HG03378 (cell line): ENCODE data around the gene DNAJB14.
A peak's percentile ranks its signal among the peaks of the same experiment; 100 is the strongest.

Source experiments
- ATAC-seq: cut with Tn5 transposase; IDR thresholded peaks from one replicate; pipeline ENCODE4 v1.9.1; 2021; ENCODE audit warnings: mild to moderate bottlenecking, moderate library complexity; ENCODE audit not compliant: unreplicated experiment

Gene DNAJB14

GRCh38 chr4:99945718-99946355 is 581 bp downstream of the DNAJB14 start:
- peak; percentile 0 for ATAC-seq

DNA sequence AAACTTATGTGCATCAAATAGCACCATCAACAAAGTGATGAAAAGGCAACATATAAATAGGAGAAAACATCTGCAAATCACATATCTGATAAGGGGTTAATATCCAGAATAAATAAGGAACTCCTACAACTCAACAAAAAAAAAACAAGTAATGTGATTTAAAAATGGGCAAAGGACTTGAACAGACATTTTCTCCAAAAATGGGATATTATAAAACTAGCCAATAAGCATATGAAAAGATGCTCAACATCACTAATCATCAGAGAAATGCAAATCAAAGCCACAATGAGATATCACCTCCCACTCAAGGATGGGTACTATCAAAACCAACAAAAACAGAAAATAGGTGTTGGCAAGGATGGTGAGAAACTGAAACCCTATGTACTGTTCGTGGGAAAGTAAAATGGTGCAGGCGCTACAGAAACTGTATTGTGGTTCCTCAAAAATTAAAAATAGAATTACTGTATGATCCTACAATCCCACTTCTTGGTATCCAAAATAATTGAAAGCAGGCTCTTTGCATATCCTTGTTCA is 2.4 kb downstream of the DNAJB14 start:
- no peak for ATAC-seq

DNA sequence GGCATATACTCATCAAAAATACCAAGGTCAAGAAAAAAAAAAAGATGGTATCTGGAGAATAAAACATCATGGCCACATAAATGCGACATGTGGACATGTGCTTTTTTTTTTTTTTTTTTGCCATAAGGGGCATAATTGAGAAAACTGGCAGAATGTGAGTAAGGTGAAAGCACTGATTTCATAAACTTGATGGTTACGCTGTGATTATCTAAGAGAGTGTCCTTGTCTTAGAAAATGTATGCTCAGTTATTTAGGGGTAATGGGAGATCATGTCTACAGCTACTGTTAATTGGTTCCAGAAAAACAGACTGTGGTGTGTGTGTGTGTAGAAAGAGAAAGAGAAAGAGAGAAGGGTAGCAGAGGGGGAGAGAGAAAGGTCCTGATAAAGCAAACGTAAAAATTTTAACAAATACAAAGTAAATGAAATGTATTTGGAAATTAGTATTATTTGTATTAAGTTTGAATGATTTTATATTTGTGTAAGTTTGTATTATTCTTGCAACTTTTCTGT is 8.1 kb downstream of the DNAJB14 start:
- ATAC-seq: no peak

DNA sequence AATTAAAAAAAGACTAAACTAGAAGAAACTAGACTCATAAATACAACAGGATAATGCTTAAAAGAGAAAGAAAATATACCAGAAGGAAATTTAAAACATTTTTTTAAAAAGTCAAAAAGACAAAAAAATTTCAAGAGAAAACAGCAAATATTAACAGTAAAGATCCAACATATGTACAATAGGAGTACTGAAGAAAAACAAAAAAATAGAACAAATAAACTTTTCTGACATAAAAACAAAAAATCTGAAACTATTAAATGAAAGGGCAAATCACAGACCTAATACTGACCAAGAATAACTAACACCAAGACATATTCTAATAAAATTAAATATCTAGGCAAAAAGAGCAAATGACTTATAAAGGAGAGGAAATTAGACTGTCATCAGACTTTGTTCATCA is 11.5 kb downstream of the DNAJB14 start:
- ATAC-seq: no peak

DNA sequence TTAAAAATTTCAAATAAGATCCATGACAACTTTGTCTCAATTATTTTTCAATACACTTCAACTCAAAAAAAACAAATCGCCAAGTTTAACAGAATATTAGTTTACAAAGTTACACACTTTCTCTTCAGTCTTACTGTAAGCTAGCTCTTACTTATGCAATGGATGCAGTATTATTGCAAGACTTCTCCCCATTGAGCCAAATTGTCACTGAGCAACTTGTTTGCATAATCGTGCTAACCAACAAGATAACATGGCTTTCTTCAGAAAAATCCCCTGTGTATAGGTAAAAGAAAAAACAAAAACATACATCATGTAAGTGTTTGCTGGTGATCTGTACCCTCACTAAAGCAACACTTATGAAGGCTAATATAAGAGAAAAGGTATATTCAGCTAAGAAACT is 18.9 kb downstream of the DNAJB14 start:
- no peak for ATAC-seq

DNA sequence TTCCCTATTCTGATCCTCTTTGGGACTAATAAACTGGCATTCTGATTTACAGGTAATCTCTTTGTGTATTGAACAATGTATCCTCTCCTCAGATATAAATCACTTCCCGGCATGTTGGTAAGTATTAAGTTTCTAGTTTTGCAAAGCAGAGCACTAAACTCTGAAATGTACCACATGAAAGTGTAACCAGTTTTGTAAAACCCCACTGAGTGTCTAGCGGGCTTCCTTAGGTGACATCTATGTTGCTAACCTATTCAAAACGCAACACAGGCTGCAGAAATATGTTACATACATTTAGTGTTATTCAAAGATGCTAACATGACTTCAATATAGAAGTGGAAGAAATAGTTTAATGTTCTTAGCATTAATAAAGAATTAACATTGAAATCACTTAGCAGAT is 25.2 kb downstream of the DNAJB14 start:
- ATAC-seq: no peak

- ATAC-seq: no peak
These were observed 27.8 kb downstream of the DNAJB14 start for GRCh38 chr4:99918656-99919055.

- no peak for ATAC-seq
These were observed 28.8 kb downstream of the DNAJB14 start for GRCh38 chr4:99917575-99917974.

DNA sequence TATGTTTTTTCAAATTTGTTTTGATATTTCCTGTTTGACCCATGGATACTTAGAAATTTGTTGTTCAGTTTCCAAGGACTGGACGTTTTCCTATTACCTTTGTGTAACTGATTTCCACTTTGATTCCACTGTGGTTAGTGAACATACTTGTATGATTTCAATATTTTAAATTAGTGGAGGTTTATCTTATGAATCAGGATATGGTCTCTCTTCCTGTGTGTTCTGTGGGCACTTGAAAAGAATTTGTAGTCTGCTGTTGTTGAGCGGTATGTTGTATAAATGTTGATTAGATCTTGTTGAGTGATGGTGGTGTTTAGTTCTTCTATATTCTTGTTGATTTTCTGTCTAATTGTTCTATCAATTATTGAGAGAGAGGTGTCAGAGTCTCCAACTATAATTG is 31.0 kb downstream of the DNAJB14 start:
- no peak for ATAC-seq

DNA sequence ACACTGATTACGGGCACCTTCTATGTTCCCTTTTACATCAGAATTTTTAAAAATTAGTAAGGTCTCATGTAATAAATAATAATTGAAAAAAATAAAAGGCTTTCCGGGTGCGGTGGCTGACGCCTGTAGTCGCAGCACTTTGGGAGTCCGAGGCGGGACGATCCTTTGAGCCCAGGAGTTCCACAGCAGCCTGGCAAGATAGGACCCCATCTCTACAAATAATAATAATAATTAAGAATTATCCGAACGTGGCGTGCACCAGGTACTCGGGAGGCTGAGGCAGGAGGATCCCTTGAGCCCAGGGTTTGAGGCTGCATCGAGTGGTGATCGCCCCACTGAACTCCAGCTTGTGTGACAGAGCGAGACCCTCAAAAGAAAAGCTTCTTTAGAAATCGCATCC is 51.4 kb downstream of the DNAJB14 start:
- ATAC-seq: no peak

GRCh38 chr4:99894161-99894997 is 52.0 kb downstream of the DNAJB14 start, which contains the start of gene LAMTOR3:
Gene LAMTOR3 (minus strand): TSS chr4:99894427. CDS start chr4:99893963, 464 bp downstream.
- ATAC-seq: peak; percentile 99

- no peak for ATAC-seq
These were observed 52.6 kb downstream of the DNAJB14 start for GRCh38 chr4:99893839-99894160.

GRCh38 chr4:99893029-99893428 is 53.4 kb downstream of the DNAJB14 start:
- no peak for ATAC-seq

GRCh38 chr4:99891351-99891750 is 55.1 kb downstream of the DNAJB14 start:
- no peak for ATAC-seq

- ATAC-seq: no peak
These were observed 58.6 kb downstream of the DNAJB14 start for GRCh38 chr4:99887837-99888236.

GRCh38 chr4:99886146-99886545 is 60.3 kb downstream of the DNAJB14 start:
- ATAC-seq: no peak

- ATAC-seq: no peak
These were observed 60.7 kb downstream of the DNAJB14 start for GRCh38 chr4:99885687-99886086.

DNA sequence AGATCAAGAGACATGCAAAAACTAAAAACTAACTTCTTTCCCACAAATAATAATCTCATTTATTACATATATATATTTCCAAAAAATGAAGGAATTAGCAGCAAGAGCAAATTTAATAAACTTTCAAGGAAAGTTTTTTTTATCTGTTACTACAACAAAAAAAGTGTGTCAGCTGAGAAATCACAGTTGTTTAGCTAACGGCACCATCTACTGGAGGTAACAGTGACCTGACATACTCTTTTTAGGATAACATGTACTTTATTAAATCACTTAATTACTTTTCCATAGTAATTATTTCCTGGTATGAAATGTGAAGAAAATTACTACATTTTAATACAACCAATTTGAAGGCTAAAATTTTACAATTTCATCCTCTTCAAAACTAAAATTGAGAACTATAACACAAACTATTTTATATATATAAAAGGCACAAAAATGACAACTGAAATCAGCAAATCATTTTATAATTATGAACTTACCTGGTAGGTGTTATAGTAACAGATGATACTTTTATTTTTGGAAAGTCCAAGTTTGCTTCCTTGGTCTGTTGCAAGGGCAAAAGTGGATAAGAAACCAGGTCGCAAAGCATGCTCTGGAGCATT is 61.3 kb downstream of the DNAJB14 start:
- peak; percentile 56 for ATAC-seq

DNA sequence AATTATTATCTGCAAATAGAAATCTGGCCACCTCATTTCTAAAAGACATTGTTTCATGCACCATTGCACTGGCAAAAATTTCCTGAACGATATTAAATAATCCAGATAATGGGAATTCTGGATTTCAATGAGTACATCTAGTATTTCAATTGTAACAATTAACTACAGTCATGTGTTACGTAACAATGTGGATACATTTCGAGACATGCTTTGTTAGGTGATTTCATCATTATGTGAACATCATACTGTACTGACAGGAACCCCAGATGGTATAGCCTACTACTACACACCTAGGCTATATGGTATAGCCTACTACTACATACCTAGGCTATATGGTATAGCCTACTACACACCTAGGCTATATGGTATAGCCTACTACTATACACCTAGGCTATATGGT is 67.0 kb downstream of the DNAJB14 start:
- no peak for ATAC-seq

DNA sequence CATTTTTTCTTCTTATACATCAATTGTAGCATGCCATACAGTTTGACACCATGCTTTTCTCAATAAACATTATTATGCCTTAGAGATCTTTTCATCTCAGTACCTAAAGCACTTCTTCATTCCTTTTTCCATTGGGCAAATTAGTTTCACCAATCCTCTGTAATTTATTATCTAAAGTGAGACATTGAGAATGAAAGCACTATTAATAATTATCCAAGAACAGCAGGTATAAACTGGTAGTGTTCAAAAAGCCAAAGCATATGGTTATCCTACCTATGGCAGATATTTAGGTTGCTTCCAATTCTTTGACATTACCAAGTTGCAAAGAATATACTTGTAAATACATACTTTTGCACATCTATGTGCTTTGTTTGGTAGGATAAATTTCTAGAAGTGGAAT is 67.8 kb downstream of the DNAJB14 start:
- peak; percentile 49 for ATAC-seq

DNA sequence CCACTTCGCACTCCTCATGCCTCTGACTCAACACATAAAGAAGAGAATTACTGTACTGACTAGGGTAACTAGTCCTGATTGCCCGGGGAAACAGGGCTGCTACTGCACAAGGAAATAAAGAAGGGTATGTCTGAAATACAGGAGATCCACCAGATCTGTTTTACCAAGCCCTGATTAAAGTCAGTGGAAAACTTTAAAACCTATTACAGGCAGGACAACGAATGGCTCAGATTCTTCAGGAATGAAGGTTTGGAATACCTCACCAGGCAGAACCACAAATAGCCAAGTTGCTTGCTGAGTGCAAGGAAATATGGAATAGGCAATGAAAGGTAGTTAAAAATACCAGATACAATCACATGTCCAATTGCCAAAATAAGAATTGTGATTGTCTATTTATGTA is 69.5 kb downstream of the DNAJB14 start:
- ATAC-seq: no peak

- ATAC-seq: no peak
These were observed 71.3 kb downstream of the DNAJB14 start for GRCh38 chr4:99875071-99875470.
